Activated CD4-positive, alpha-beta T cell treated with anti-CD3 and anti-CD28 coated beads, Interleukin-2, amount 10 ng/mL, durations not matched to agents 24 days and 14 days (primary cell): ENCODE data around the gene ASAP2. TPM values are rescaled to one million over a fixed set of nuclear protein-coding genes. Genes with fewer than 3 reads are reported as not detected.

Experiments
- DNase-seq: peaks from one replicate; pipeline ENCODE4 v3.0.0; 2022
- H3K27ac Mint-ChIP-seq: one replicate; pipeline ENCODE4 v1.8.0; 2022; ENCODE audit warnings: mild to moderate bottlenecking, mixed read lengths
- H3K27me3 Mint-ChIP-seq: one replicate; pipeline ENCODE4 v1.8.0; 2022; ENCODE audit warnings: mixed read lengths
- H3K36me3 Mint-ChIP-seq: one replicate; pipeline ENCODE4 v1.8.0; 2022; ENCODE audit warnings: low read depth, mild to moderate bottlenecking, mixed read lengths
- H3K4me1 Mint-ChIP-seq: one replicate; pipeline ENCODE4 v1.8.0; 2021; ENCODE audit warnings: mixed read lengths
- H3K4me3 Mint-ChIP-seq: one replicate; pipeline ENCODE4 v1.8.0; 2022; ENCODE audit warnings: mild to moderate bottlenecking, moderate library complexity, mixed read lengths
- H3K9me3 Mint-ChIP-seq: one replicate; pipeline ENCODE4 v1.8.0; 2021; ENCODE audit warnings: mixed read lengths
- intact Hi-C: fragments of 100-400 bp; cut with micrococcal nuclease; formaldehyde crosslinking; loops from one replicate; pipeline ENCODE4 v1.15.1; 2023
- total RNA-seq: library from RNA; stranded (reverse); gene quantifications from 2 replicates; pipeline ENCODE4 v1.2.3, GENCODE V29; 2022

Gene ASAP2
- total RNA-seq, 1 donor from 2014 or later: 0.40 TPM

- Mint-ChIP-seq H3K27me3 (peaks cover 5% of the 10 kb centered on the region), H3K9me3 (no peaks in the 10 kb centered on the region), H3K36me3 (no peaks in the 10 kb centered on the region), H3K27ac (no peak overlapping the region), H3K4me1 (no peaks in the 10 kb centered on the region), H3K4me3 (no peak overlapping the region)
- intact Hi-C loops: no loop called here
- DNase-seq: no peak
These were observed 90.5 kb downstream of the ASAP2 start for GRCh38 chr2:9297156-9297555.

- Mint-ChIP-seq H3K4me3 (no peak overlapping the region), H3K36me3 (no peaks in the 10 kb centered on the region), H3K27me3 (peaks cover 5% of the 10 kb centered on the region), H3K9me3 (no peaks in the 10 kb centered on the region), H3K27ac (no peak overlapping the region), H3K4me1 (no peaks in the 10 kb centered on the region)
- intact Hi-C loops: no loop called here
- DNase-seq: no peak
These were observed 91.2 kb downstream of the ASAP2 start for GRCh38 chr2:9297807-9298206.

- Mint-ChIP-seq H3K9me3 (no peaks in the 10 kb centered on the region), H3K4me1 (no peaks in the 10 kb centered on the region), H3K36me3 (no peaks in the 10 kb centered on the region), H3K27me3 (peaks cover 4% of the 10 kb centered on the region), H3K27ac (no peak overlapping the region), H3K4me3 (no peak overlapping the region)
- intact Hi-C loops: no loop called here
- DNase-seq: no peak
These were observed 92.0 kb downstream of the ASAP2 start for GRCh38 chr2:9298583-9298982.

GRCh38 chr2:9299161-9300100, 92.8 kb downstream of the ASAP2 start:
- no peak overlapping the region for H3K4me3 Mint-ChIP-seq
- no peak overlapping the region for H3K27ac Mint-ChIP-seq
- DNase-seq: no peak
- H3K27me3 Mint-ChIP-seq: peaks cover 4% of the 10 kb centered on the region
- no peaks in the 10 kb centered on the region for H3K9me3 Mint-ChIP-seq
- H3K36me3 Mint-ChIP-seq: no peaks in the 10 kb centered on the region
- intact Hi-C loops: no loop called here
- H3K4me1 Mint-ChIP-seq: no peaks in the 10 kb centered on the region

- Mint-ChIP-seq H3K36me3 (no peaks in the 10 kb centered on the region), H3K27me3 (peaks cover 3% of the 10 kb centered on the region)
- intact Hi-C loops: no loop called here
These were observed 93.6 kb downstream of the ASAP2 start for GRCh38 chr2:9300214-9300613.

GRCh38 chr2:9300829-9301453, 94.3 kb downstream of the ASAP2 start:
- DNase-seq: no peak
- intact Hi-C loops: no loop called here
- no peak overlapping the region for H3K4me3 Mint-ChIP-seq
- H3K9me3 Mint-ChIP-seq: no peaks in the 10 kb centered on the region
- H3K36me3 Mint-ChIP-seq: no peaks in the 10 kb centered on the region
- H3K27me3 Mint-ChIP-seq: peaks cover 1% of the 10 kb centered on the region
- H3K27ac Mint-ChIP-seq: no peak overlapping the region
- H3K4me1 Mint-ChIP-seq: no peaks in the 10 kb centered on the region

More at GRCh38 chr2:9300214-9300613, 93.6 kb downstream of the ASAP2 start:
- H3K9me3 Mint-ChIP-seq: no peaks in the 10 kb centered on the region
- H3K4me1 Mint-ChIP-seq: no peaks in the 10 kb centered on the region
- no peak for DNase-seq
- no peak overlapping the region for H3K4me3 Mint-ChIP-seq
- no peak overlapping the region for H3K27ac Mint-ChIP-seq

GRCh38 chr2:9302755-9303154, 96.1 kb downstream of the ASAP2 start:
- Mint-ChIP-seq H3K9me3 (no peaks in the 10 kb centered on the region), H3K27ac (no peak overlapping the region), H3K36me3 (no peaks in the 10 kb centered on the region), H3K27me3 (peaks cover 1% of the 10 kb centered on the region), H3K4me1 (no peaks in the 10 kb centered on the region), H3K4me3 (no peak overlapping the region)
- intact Hi-C loops: no loop called here
- no peak for DNase-seq

GRCh38 chr2:9303528-9304225, 97.1 kb downstream of the ASAP2 start:
- H3K9me3 Mint-ChIP-seq: no peaks in the 10 kb centered on the region

GRCh38 chr2:9306911-9307310, 100.3 kb downstream of the ASAP2 start:
- Mint-ChIP-seq H3K36me3 (no peaks in the 10 kb centered on the region), H3K27me3 (no peaks in the 10 kb centered on the region), H3K9me3 (no peaks in the 10 kb centered on the region)

More at GRCh38 chr2:9303528-9304225, 97.1 kb downstream of the ASAP2 start:
- H3K27me3 Mint-ChIP-seq: peaks cover 1% of the 10 kb centered on the region
- H3K4me3 Mint-ChIP-seq: no peak overlapping the region
- no peak overlapping the region for H3K27ac Mint-ChIP-seq
- H3K4me1 Mint-ChIP-seq: no peaks in the 10 kb centered on the region
- intact Hi-C loops: no loop called here
- no peaks in the 10 kb centered on the region for H3K36me3 Mint-ChIP-seq
- DNase-seq: no peak

GRCh38 chr2:9307535-9307934, 100.9 kb downstream of the ASAP2 start:
- DNase-seq: no peak
- H3K36me3 Mint-ChIP-seq: no peaks in the 10 kb centered on the region
- no peak overlapping the region for H3K4me3 Mint-ChIP-seq
- H3K27me3 Mint-ChIP-seq: no peaks in the 10 kb centered on the region
- H3K4me1 Mint-ChIP-seq: no peaks in the 10 kb centered on the region
- no peaks in the 10 kb centered on the region for H3K9me3 Mint-ChIP-seq
- H3K27ac Mint-ChIP-seq: no peak overlapping the region
- intact Hi-C loops: no loop called here

More at GRCh38 chr2:9306911-9307310, 100.3 kb downstream of the ASAP2 start:
- DNase-seq: no peak
- Mint-ChIP-seq H3K4me3 (no peak overlapping the region), H3K4me1 (no peaks in the 10 kb centered on the region), H3K27ac (no peak overlapping the region)
- intact Hi-C loops: no loop called here

GRCh38 chr2:9308186-9308955, 101.8 kb downstream of the ASAP2 start:
- H3K27me3 Mint-ChIP-seq: no peaks in the 10 kb centered on the region
- no peaks in the 10 kb centered on the region for H3K36me3 Mint-ChIP-seq
- H3K4me3 Mint-ChIP-seq: no peak overlapping the region
- H3K27ac Mint-ChIP-seq: no peak overlapping the region
- intact Hi-C loops: no loop called here
- no peaks in the 10 kb centered on the region for H3K4me1 Mint-ChIP-seq
- DNase-seq: no peak
- H3K9me3 Mint-ChIP-seq: no peaks in the 10 kb centered on the region

- Mint-ChIP-seq H3K36me3 (no peaks in the 10 kb centered on the region), H3K27me3 (no peaks in the 10 kb centered on the region), H3K9me3 (no peaks in the 10 kb centered on the region), H3K4me3 (no peak overlapping the region), H3K27ac (no peak overlapping the region), H3K4me1 (no peaks in the 10 kb centered on the region)
- no peak for DNase-seq
- intact Hi-C loops: no loop called here
These were observed 102.5 kb downstream of the ASAP2 start for GRCh38 chr2:9309147-9309546.

- H3K4me1 Mint-ChIP-seq: no peaks in the 10 kb centered on the region
- no peaks in the 10 kb centered on the region for H3K9me3 Mint-ChIP-seq
- H3K4me3 Mint-ChIP-seq: no peak overlapping the region
- H3K36me3 Mint-ChIP-seq: no peaks in the 10 kb centered on the region
- DNase-seq: no peak
- intact Hi-C loops: no loop called here
- no peaks in the 10 kb centered on the region for H3K27me3 Mint-ChIP-seq
- H3K27ac Mint-ChIP-seq: no peak overlapping the region
These were observed 103.8 kb downstream of the ASAP2 start for GRCh38 chr2:9310377-9310776.
